ENCODE results near the gene NR1H4.

NR1H4 gene

GRCh38 chr12:100573292-100574186 is 99.9 kb downstream of the NR1H4 start, which contains the start of gene GAS2L3:
TSS of gene GAS2L3 (plus strand) at chr12:100573684. CDS start at chr12:100594905, 21,221 bp downstream.
- peak; percentile 92 for DNase-seq
- Histone ChIP-seq H3K9ac (ENCODE audit: low read length) (peak within 1 kb of the TSS; percentile 88), H3K36me3 (ENCODE audit: control insufficient read depth in 1 of 2, insufficient read depth in 2 of 2, low read depth in 1 of 2, low read length in 2 of 2) (no peaks in the 10 kb centered on the region), H2AFZ (ENCODE audit: low read depth, low read length) (peak within 1 kb of the TSS; percentile 72), H2AK5ac (ENCODE audit: low read length, severe bottlenecking) (no peak within 1 kb of the TSS), H3K14ac (ENCODE audit: low read length in 2 of 2) (peak within 1 kb of the TSS in 1 of 2 experiments; percentile 82), H3K9me3 (ENCODE audit: control insufficient read depth, low read length) (no peaks in the 10 kb centered on the region), H4K8ac (ENCODE audit: low read length) (peak within 1 kb of the TSS; percentile 75), H2BK120ac (ENCODE audit: low read depth, low read length) (peak within 1 kb of the TSS; percentile 2), H3K4me3 (ENCODE audit: insufficient read depth in 1 of 2, low read depth in 1 of 2, low read length in 2 of 2) (peak within 1 kb of the TSS; percentile 83 to 95), H3K4me2 (ENCODE audit: low read length, poor library complexity, severe bottlenecking) (peak within 1 kb of the TSS; percentile 89), H2BK12ac (ENCODE audit: low read length in 2 of 2) (peak within 1 kb of the TSS in 1 of 2 experiments; percentile 66), H2BK5ac (ENCODE audit: low read depth, low read length, poor library complexity, severe bottlenecking) (no peak within 1 kb of the TSS), H3K27me3 (ENCODE audit: control insufficient read depth in 1 of 2, insufficient read depth in 1 of 2, low read length in 2 of 2) (peaks cover 0 to 3% of the 10 kb centered on the region in 2 experiments), H3K4ac (ENCODE audit: low read depth in 1 of 2, low read length in 2 of 2) (peak within 1 kb of the TSS; percentile 1 to 47), H3K18ac (ENCODE audit: low read depth in 1 of 2, low read length in 2 of 2) (peak within 1 kb of the TSS; percentile 83 to 92), H3K79me1 (replicated peaks; ENCODE audit: low read length, poor library complexity, severe bottlenecking) (peaks cover 5% of the 10 kb centered on the region), H2BK15ac (ENCODE audit: low read depth, poor library complexity, severe bottlenecking) (peak within 1 kb of the TSS; percentile 81), H4K91ac (ENCODE audit: low read length) (peak within 1 kb of the TSS; percentile 83), H3K27ac (ENCODE audit: low read length, poor library complexity, severe bottlenecking) (peak within 1 kb of the TSS; percentile 6), H3K23ac (ENCODE audit: low read length in 2 of 2) (no peak within 1 kb of the TSS), H3K4me1 (ENCODE audit: control insufficient read depth, insufficient read depth, low read depth, low read length) (peaks cover 2% of the 10 kb centered on the region)
- WGBS: under 1% methylated on average over 70 of the region's 70 CpGs

GRCh38 chr12:100574187-100575074 is 100.8 kb downstream of the NR1H4 start:
- Histone ChIP-seq H3K4me3 (ENCODE audit: insufficient read depth in 1 of 2, low read depth in 1 of 2, low read length in 2 of 2) (peak overlapping the region; percentile 83 to 95), H4K91ac (ENCODE audit: low read length) (no peak overlapping the region), H2BK15ac (ENCODE audit: low read depth, poor library complexity, severe bottlenecking) (no peak overlapping the region), H3K27ac (ENCODE audit: low read length, poor library complexity, severe bottlenecking) (no peak overlapping the region), H3K79me1 (replicated peaks; ENCODE audit: low read length, poor library complexity, severe bottlenecking) (peaks cover 7% of the 10 kb centered on the region), H3K9me3 (ENCODE audit: control insufficient read depth, low read length) (no peaks in the 10 kb centered on the region), H3K4ac (ENCODE audit: low read depth in 1 of 2, low read length in 2 of 2) (no peak overlapping the region), H3K36me3 (ENCODE audit: control insufficient read depth in 1 of 2, insufficient read depth in 2 of 2, low read depth in 1 of 2, low read length in 2 of 2) (no peaks in the 10 kb centered on the region), H3K9ac (ENCODE audit: low read length) (peak overlapping the region; percentile 88), H4K8ac (ENCODE audit: low read length) (peak overlapping the region; percentile 75), H2AK5ac (ENCODE audit: low read length, severe bottlenecking) (no peak overlapping the region), H2BK120ac (ENCODE audit: low read depth, low read length) (no peak overlapping the region), H3K18ac (ENCODE audit: low read depth in 1 of 2, low read length in 2 of 2) (no peak overlapping the region), H3K23ac (ENCODE audit: low read length in 2 of 2) (no peak overlapping the region), H2BK5ac (ENCODE audit: low read depth, low read length, poor library complexity, severe bottlenecking) (no peak overlapping the region), H3K14ac (ENCODE audit: low read length in 2 of 2) (no peak overlapping the region), H3K4me2 (ENCODE audit: low read length, poor library complexity, severe bottlenecking) (peak overlapping the region; percentile 89), H2BK12ac (ENCODE audit: low read length in 2 of 2) (no peak overlapping the region), H3K4me1 (ENCODE audit: control insufficient read depth, insufficient read depth, low read depth, low read length) (peaks cover 2% of the 10 kb centered on the region), H3K27me3 (ENCODE audit: control insufficient read depth in 1 of 2, insufficient read depth in 1 of 2, low read length in 2 of 2) (no peaks in the 10 kb centered on the region), H2AFZ (ENCODE audit: low read depth, low read length) (peak overlapping the region; percentile 30)
- DNase-seq: peak; percentile 37
- 12% methylated on average over 11 of the region's 15 CpGs for WGBS

- Histone ChIP-seq H2BK15ac (ENCODE audit: low read depth, poor library complexity, severe bottlenecking) (no peak overlapping the region), H3K79me1 (replicated peaks; ENCODE audit: low read length, poor library complexity, severe bottlenecking) (peaks cover 7% of the 10 kb centered on the region), H3K36me3 (ENCODE audit: control insufficient read depth in 1 of 2, insufficient read depth in 2 of 2, low read depth in 1 of 2, low read length in 2 of 2) (no peaks in the 10 kb centered on the region), H4K91ac (ENCODE audit: low read length) (no peak overlapping the region), H2BK12ac (ENCODE audit: low read length in 2 of 2) (no peak overlapping the region), H3K9ac (ENCODE audit: low read length) (peak overlapping the region; percentile 53), H3K18ac (ENCODE audit: low read depth in 1 of 2, low read length in 2 of 2) (no peak overlapping the region), H3K4me1 (ENCODE audit: control insufficient read depth, insufficient read depth, low read depth, low read length) (peaks cover 2% of the 10 kb centered on the region), H3K4ac (ENCODE audit: low read depth in 1 of 2, low read length in 2 of 2) (no peak overlapping the region), H3K14ac (ENCODE audit: low read length in 2 of 2) (no peak overlapping the region), H3K27ac (ENCODE audit: low read length, poor library complexity, severe bottlenecking) (no peak overlapping the region), H2AK5ac (ENCODE audit: low read length, severe bottlenecking) (no peak overlapping the region), H3K4me3 (ENCODE audit: insufficient read depth in 1 of 2, low read depth in 1 of 2, low read length in 2 of 2) (no peak overlapping the region), H2BK120ac (ENCODE audit: low read depth, low read length) (no peak overlapping the region), H3K23ac (ENCODE audit: low read length in 2 of 2) (no peak overlapping the region), H3K4me2 (ENCODE audit: low read length, poor library complexity, severe bottlenecking) (no peak overlapping the region), H3K9me3 (ENCODE audit: control insufficient read depth, low read length) (no peaks in the 10 kb centered on the region), H3K27me3 (ENCODE audit: control insufficient read depth in 1 of 2, insufficient read depth in 1 of 2, low read length in 2 of 2) (no peaks in the 10 kb centered on the region), H2BK5ac (ENCODE audit: low read depth, low read length, poor library complexity, severe bottlenecking) (no peak overlapping the region), H4K8ac (ENCODE audit: low read length) (no peak overlapping the region), H2AFZ (ENCODE audit: low read depth, low read length) (no peak overlapping the region)
- DNase-seq: peak; percentile 93
- no CpG with 5 or more reads among the region's 3 CpGs for WGBS
Measured at GRCh38 chr12:100576331-100577036, 102.8 kb downstream of the NR1H4 start.

Measured in mesenchymal stem cell (in vitro differentiated cells and primary cell).